HG02763 (cell line): ENCODE results near the gene NEK6.

Source experiments
- ATAC-seq: cut with Tn5 transposase; IDR thresholded peaks from one replicate; pipeline ENCODE4 v1.9.1; 2021; ENCODE audit warnings: mild to moderate bottlenecking, moderate library complexity; ENCODE audit not compliant: unreplicated experiment

NEK6 gene

DNA sequence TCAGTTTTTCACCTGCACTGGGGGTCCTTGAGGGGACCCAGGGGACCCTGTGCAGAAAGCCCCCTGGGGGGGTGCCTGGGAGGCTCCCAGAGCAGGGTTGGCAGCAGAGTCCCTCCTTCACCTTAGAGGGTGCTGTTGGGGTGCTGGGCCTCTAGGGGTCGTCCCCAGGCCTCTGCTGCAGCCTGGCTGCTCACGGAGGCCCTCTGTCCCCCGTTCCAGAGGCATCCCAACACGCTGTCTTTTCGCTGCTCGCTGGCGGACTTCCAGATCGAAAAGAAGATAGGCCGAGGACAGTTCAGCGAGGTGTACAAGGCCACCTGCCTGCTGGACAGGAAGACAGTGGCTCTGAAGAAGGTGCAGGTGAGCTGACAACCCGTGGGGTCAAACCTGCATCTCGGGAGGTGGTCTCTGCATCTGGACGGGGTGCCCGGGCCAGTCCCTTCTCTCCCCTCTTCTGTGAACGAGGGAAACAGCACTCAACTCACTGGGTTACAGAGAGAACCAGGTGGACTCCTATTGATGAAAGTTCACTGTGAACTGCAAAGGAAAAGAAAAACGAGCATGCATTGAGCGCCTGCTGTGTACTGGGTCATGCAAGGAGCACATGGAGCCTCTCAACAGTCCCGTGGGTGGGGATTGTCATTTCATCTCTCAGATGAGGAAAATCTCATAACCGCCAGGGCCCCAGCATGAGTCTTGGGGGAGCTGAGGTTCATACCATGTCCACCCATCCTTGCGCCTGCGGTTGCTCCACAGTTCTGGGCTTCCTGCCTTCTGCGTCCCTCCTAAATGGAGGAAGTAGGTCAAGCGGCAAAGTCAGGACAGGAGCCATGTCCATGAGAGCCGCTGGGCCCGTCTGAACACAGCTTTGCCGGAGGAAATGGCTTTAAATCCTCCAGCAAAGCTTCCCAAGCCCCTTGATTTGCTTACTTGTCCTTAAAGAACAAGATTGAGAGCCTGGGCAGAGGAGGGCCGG, 54.8 kb downstream of the NEK6 start:
- ATAC-seq: no peak

DNA sequence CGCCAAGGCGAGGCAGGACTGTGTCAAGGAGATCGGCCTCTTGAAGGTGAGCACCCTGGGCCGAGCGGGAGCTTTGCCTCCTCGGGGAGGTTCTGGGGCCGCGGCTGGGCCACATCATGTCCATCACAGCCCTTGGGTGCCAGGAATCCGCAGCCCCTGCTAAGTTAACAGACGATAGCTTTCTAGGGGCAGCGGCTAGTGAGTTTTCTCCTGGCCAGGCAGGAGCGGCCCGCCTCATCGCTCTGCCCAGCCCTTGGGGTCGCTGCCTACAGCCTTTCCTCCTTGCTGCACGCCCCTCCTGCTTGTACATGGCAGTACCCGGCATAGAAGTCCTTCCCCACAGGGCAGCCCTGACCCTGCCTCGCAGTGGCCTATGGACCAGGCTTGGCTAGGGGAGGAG, 56.2 kb downstream of the NEK6 start:
- ATAC-seq: no peak

DNA sequence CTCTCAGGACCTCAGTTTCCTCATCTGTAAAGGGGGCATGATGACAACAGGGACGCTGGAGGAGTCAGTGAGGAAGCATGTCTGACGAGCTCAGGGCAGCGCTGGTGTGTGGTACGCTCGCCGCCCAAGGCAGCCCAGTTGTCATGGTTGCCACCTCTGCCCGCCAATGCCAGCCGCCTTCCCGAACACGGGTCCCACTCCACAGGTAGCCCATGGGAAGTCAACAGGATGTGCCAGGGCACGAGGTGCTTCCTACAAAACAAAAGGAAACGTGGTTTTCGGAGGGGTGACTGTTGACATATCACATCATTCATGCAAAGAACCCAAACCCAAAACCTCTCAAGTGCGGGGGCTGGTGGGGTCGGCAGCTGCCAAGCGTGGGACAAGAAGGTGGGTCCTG, 58.1 kb downstream of the NEK6 start:
- ATAC-seq: no peak

DNA sequence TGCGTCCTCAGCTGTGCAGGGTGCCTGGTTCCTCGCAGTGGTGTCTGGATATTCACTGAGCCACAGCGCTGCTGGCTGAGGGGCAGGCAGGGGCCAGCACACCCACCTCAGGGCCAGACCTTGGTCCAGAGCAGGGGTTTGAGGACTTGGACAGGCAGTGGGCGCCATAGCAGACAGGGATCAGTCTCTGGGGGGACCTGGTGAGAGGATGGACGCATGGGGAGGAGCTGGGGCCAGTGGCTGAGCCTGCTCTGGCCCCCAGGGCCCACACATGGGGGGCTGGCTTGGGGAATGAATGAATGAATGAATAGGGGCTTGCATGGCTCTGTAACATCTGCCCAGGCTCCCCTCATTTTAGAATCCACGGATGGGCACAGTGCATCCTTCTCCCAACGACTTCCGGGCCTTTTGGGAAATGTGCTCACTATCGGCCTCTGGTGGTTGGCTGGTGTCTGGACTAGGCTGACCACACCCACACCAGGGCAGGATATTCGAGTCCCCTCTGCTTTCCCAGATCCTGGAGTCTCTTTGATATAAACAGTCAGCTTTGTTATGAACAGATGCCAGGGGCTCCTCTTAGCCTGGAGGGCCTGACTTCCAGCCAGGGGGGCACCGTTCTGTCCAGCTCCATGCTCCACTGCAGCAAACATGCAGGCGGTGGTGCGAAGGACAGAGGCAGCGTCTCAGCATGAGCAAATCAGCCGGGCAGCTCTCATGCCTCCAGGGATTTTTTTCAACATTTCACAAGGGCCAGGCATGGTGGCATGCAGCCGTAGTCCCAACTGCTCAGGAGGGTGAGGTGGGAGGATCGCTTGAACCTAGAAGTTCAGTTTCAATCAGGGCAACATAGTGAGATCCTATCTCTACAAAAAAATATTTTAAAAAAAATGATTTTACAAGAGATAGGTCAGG, 62.6 kb downstream of the NEK6 start:
- ATAC-seq: no peak

DNA sequence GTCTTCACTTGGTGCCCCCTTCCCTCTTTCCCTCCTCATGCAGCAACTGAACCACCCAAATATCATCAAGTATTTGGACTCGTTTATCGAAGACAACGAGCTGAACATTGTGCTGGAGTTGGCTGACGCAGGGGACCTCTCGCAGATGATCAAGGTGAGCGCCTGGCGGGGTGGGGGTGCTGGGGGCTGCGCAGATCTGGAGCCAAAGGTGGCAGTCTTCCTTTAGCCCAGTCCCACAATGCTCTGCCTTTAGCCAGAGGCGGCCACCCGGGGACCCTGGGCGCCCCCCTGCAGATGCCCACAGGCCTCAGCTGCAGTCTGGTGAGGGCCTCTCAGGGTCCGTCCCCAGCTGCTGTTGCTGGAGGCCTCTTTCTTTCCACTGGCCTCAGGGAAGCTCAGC, 63.7 kb downstream of the NEK6 start:
- ATAC-seq: no peak

DNA sequence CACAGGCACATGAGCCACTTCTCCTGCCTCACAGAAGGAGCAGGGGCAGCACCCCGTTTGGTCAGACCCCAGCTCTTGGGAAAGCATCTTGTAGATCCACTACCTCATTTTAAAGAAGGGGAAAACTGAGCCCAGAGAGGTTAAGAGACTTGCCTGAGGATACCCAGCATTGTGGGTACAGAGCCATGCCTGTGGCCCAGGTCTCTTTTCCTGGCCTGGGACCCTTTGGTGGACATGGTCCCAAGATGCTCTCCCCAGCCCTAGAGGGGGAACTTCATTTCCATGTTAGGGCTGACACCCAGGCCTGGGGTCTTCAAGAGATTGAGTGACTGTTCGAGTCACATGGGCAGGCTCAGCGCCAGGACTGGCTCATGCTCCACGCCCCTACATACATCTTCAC, 64.2 kb downstream of the NEK6 start:
- no peak for ATAC-seq

DNA sequence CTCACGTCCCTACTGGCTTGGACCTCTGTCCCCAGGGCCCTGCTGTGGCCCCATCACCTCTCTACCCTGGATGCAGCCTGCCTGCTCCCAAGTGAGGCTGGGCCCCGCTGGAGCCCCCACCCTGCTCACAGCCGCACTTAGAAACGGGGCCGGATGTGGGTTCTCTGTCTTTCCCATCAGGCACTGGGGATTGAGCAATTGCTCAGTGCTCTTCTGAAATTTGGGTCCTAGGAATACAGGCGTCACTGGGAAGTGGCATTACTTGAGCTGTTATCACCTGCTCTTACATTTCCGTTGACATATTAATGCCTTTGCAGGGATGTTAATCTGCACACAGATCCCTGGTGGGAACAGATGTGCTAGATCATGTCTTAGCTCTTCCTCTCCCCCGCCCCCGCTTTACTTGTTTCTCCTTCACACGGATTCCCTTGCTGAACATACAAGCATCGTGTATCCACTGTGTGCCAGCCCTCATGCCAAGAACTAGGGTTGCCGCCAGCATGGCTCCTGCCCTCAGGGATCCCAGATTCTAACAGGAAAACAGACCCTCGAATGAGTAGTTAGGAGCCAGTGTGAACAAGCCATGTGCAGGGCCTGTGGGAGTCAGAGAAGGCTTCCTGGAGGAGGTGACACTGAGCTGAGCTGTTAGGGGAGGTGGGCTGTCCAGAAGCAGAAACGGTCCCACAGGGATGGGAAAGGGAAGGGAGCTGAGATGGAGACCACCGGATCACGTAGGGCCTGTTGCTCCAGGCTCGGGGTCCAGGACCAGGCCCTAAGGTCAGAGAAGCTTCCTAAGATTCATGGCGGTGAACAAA, 65.1 kb downstream of the NEK6 start:
- ATAC-seq: no peak

DNA sequence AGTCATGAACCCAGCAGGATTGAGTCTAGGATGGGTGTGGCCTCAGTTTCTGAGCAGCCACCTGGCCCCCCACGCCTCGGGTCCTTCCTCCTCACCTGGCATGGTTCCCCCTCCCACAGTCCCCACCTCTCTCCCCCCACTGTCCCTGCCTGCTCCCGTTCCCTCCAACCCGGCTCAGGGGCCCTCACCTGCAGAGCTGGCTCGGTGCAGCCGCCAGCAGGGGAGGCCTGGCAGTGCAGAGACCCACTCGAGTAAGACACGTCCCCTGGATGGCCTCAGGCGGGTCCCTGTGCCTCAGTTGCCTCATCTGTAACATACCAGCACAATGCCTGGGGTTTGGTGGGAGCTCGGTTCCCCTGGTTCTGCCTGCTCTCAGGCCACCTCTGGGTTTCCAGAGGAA, 66.2 kb downstream of the NEK6 start:
- no peak for ATAC-seq

DNA sequence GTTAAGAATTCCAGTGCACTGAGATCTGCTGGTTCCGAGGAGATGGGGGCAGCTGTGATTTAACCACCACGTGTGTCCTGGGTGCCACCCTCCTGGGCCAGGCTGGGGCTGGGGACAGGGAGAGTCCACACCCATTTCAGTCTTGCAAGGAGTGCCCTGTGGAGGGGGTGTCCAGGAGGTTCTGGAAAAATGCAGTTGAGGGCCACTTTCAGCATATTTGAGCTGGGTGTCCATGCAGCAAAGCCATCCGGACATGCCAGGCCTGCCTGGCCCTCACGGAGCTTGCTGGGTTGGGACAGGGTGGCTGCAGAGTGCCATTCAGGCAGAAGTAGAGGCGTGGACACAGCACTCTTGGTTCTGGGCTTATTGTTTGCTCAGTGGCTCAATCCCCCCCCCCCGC, 68.1 kb downstream of the NEK6 start:
- no peak for ATAC-seq

DNA sequence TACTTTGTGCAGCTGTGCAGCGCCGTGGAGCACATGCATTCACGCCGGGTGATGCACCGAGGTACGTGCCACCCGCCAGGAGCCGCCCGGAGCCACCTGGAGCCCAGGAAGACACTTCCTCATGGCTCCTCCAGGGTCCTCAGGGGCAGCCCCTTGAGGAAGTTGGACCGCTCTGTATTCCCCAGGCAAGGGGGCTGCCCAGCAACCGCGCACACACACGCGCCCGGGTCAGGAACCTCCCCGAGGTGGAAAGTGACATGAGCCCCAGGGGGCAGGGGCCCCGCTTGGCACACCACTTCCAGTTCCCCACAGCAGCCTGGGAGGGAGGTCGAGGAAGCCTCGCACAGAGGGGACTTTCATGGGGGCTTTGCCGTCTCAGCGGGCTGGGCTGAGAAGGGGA, 68.6 kb downstream of the NEK6 start:
- ATAC-seq: no peak

DNA sequence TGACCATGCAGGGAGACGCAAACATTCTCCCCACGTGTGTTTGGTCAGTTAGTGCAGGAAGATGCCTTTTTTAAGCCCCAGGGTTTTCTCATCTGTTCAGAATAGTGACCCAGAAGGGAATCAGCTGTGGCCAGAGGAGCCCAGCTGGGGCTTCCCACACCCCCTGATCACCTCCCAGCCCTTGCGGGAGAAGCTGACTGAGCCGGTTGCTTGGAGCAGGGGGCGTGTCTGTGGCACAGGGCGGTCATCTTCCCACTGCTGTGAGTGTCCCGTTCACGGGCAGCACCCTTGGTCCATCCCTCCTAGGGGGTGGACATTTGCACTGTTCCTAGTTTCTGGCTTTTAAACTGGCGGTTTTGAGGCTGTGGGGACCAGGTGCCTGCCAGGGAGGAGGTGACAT, 69.7 kb downstream of the NEK6 start:
- no peak for ATAC-seq

DNA sequence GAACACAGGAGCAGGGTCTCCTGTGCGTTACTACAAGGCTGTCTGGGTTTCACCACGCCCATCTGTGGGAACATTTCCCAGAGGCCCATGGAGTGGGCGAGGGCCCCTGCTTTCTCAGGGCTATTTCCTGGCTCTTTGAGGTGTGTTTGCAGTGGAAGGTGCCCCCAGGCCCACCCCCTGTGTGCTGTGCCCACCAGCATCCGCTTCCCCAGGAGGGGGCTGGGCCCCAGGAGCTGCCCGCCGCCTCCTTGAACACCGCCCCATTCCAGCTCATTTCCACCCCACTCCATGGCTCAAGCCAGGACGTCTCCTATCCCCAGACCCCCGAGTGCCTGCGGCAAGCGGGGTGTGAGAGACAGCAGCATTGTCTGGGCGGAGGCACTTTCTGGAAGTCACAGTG, 70.5 kb downstream of the NEK6 start:
- no peak for ATAC-seq

DNA sequence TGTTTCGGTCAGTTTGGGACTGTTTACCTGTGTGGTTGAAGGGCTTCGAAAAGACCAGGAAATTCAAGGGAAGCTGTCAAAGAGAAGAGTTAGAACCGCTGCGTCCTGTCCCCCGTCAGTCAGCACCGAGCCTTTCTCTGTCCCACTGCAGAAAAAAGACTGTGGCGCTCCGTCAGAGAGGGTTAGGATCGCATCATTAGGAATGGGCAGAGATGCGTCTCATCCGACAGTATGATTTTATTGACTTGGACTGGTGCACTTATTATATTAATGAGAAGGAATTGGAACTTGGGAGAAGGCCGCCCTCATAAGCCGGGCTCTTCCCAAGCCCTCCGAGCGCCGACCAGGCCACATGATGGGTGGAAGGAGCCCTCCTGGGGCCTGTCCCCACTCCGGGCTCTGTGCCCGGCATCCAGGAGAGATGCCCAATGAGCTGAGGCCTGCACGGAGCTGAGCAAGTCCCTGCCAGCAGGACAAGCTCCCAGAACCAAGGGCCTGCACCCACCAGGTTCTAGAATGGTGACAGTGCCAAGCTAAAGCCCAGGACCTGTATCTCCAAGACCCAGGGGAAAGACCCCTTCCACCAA, 71.5 kb downstream of the NEK6 start:
- ATAC-seq: no peak

DNA sequence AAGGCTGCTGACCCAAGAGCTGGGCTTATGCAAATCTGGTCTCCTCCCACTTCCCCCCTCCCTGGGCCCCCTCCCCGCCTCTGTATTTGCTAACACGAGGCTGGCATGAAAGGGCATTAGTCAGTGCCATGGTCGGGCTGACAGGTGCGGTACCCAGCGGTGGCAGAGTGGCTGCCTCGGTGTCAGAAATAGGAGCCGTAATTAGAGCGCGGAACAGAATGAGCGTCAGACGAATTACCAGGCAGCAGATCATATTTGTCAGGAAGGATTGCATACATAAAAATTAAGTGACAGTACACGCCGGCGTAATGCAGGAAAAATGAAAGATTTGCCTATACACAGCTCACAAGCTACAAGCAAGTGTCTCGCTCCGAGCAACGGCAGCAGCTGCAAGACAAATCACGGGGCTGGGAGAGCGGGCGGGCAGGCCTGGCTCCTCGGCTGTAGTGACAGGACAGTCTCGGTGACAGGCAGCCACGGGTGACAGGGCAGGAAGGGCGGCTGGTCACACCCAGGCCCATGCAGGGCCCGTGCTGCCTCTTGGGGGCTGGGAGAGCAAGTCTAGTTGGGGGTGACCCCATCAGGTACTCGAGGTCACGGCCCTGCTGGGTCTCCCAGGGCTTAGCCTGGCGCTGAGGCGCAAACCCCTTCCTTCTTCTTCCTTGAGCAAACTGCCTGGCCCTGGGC, 72.4 kb downstream of the NEK6 start:
- ATAC-seq: no peak

DNA sequence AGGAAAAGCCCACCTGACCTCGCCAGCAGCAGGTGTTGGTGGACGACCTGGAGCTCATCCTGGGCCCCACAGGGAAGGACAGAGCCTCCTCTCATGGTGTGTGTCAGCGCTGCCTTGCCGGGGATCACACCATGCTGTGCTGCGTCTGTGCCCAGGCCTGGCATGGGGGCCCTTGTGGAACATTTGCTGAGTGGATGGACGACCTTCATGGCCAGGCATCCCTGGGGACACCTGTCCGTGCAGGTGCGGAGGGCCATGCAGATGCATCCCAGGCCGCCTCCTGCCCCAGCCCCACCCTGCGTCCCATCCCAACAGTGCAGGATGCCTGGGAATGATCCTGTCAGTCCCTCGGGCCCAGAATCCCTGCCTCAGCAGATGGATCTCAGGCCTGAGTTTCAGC, 73.8 kb downstream of the NEK6 start:
- no peak for ATAC-seq

DNA sequence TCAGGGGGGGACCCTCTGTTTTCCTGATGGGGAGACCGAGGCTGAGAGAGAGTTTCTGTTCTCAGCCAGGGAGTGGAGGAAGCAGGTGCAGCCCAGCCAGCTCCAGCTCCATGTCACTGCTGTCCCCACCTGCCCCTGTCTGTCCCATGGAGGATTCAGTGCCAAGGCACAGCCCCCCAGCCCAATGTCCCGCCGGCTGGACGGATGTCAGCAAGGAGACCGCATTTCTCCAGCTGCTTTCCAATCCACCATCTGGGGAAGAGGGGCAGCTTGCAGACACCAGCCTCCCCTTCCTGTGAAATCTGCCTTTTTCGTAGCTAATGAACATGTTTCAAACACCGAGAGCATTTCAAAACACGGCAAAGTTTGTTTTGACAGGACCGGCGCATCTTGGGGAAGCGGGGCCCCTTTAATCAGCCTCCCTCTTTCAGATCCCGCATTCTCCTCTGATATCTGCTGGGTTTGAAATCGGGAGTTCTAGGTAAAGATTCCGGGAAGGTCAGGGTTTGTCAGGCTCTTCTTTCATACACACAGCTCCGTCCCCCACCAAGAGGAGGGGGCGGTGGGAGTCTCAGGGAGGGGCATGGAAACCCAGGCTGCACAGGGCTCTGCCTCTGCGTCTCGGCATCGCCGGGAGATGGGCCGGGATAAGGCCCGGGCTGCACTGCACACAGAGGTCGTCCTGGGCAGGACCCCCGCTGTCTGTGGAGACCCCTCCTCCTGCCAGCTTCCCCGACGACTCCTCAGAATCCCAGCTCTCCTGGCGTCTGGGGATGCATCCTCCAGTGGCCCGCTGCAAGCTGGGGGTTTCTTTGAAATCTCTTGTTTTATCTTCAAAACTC, 74.8 kb downstream of the NEK6 start:
- no peak for ATAC-seq

DNA sequence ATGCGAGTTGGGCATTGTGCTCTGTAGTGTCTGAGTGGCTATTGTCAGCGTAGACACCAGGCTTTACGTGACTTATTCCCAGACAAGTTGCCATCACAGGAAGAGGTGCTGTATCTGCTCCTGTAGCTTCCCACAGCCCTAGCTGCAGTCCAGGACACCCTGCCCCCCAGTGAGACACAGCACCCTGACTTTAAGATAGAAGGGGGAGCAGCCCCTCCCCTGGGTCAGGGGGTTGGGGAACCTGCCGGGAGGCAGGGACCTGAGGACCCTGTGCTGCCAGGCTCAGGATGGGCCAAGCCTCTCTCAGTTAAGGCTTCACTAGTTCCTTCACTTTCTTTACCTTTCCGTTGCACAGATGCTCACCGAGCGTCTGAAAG, 75.4 kb downstream of the NEK6 start:
- no peak for ATAC-seq

DNA sequence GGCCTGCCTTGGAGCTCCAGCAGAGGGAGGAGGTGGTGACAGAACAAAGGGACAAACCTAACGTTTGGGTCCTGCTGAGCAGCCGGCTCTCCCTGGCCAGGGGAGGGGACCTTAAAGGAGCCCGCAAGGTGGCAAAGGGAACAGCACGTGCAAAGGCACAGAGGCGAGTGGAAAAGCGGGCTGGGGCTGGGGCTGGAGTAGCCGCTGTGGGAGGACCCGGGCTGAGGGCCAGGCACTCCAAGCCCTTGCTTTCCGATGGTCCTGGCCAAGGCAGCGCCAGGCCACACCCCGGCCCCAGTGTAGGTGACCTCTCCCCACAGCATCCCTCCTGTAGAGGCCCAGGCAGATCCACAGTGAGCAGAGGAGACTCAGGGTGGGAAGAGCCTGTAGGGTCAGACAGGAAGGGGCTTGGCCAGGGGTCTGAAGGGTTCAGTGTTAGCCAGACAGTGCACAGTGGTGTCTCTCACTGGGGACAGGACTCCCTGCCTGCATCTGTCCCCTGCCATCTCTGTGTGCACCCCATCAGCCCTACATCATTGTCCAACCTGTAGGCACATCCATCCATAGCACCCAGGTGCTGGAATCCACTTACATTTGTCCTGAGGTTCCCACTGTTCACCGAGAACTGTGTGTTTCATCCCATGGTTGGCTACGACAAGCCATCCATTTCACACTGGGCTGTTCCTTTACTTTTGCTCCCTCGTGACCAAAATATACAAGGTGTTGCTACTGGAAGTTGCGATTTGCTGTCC, 77.0 kb downstream of the NEK6 start:
- no peak for ATAC-seq

DNA sequence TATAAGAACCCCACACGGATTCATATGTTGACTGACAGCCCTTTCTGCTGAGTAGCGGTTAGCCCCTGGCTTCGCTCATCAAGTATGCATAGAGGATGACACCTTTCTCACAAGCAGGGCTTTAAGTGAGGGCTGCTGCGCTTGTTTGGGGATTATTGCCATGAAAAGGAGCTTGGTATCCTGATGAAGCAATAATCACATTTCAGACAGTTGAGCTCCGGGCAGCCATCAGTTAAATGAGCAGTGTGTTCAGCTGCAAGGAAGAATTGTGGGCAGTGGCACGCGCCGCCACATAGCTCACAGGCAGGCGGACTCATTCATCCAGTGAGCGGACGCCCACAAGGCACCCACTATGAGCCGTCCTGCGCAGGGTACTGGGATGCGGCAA, 77.6 kb downstream of the NEK6 start:
- no peak for ATAC-seq
